IgD-negative memory B cell (primary cell): ENCODE results near the gene LIMD2. TPM values are rescaled to one million over a fixed set of nuclear protein-coding genes. Genes with fewer than 3 reads are reported as not detected.
"Not testable (repeated sequence)": the region's sequence is repeated elsewhere in the genome, so short reads cannot be mapped to it uniquely, and the experiment has no call there.

Source experiments
- H3K27ac Mint-ChIP-seq, 3 donors: one replicate each; pipeline ENCODE4 v1.8.0; 2020 to 2022; ENCODE audit warnings: mild to moderate bottlenecking in 3 of 3, mixed read lengths in 3 of 3, moderate library complexity in 1 of 3
- H3K27me3 Mint-ChIP-seq: one replicate; pipeline ENCODE4 v1.8.0; 2021; ENCODE audit warnings: mixed read lengths
- H3K36me3 Mint-ChIP-seq: one replicate; pipeline ENCODE4 v1.8.0; 2020; ENCODE audit warnings: mild to moderate bottlenecking, mixed read lengths
- H3K4me1 Mint-ChIP-seq, 3 donors: one replicate each; pipeline ENCODE4 v1.8.0; 2020 to 2022; ENCODE audit warnings: mixed read lengths in 3 of 3, mild to moderate bottlenecking in 1 of 3
- H3K4me3 Mint-ChIP-seq, 4 donors: one replicate each; pipeline ENCODE4 v1.8.0; 2020 to 2022; ENCODE audit warnings: mild to moderate bottlenecking in 4 of 4, mixed read lengths in 4 of 4, moderate library complexity in 3 of 4
- H3K9me3 Mint-ChIP-seq, 3 donors: one replicate each; pipeline ENCODE4 v1.8.0; 2020 to 2021; ENCODE audit warnings: mixed read lengths in 3 of 3, mild to moderate bottlenecking in 1 of 3
- polyA plus RNA-seq: library from polyadenylated mRNA; unstranded; fragments of 300-500 nt; fragmentation: Illumina TruSeq; gene quantifications from one replicate; pipeline ENCODE4 v1.2.3, GENCODE V29; 2021

The LIMD2 gene
- 845 TPM for polyA plus RNA-seq

DNA sequence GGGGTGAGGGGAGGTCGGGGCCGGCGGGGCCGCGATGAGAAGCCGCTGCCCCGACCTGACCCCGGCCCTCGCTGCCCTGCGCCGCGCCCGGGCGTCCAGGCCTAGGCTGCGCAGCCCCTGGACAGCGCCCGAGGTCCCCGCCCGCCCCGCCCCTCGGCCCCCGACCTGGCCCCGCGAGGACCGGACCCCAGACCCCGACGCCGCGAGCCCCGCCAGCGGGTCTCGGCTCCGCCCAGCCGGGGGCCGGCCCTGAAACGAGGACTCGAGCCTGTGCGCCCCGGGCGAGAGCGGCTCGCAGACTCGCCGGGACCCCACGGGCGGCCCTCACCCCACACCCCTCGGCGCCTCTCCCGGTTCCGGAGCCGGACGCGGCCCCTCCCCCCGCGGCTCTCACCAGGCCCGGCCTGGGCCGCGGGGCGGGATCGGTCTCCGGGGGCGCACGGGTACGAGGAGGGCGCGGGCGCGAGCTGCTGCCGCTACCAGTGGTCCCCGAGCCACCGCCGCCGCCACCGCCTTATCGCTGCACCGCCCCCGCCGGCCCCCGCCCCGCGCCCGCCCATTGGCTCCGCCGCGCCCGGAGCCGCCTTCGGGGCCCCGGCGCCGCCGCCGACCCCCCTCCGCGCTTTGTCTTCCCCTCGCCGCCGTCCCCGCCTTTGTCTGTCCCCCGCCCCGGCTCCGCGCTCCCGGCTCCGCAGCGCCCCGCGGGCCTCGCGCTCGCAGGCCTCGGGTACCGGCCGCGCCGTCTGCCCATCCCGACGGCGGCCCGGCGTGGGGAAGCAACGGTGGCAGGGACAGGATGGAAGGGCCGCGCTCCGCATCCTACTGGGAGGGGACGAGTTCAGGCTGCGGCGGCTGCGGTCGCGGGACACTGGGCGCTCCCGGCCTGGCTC, at the start of gene LIMD2:
Gene LIMD2 (minus strand): TSS at position 488 of the 890 bp plus-strand sequence. CDS start 827 bp downstream, outside the sequence.
- Mint-ChIP-seq H3K27me3 (no peaks in the 10 kb centered on the region), H3K9me3 (no peaks in the 10 kb centered on the region), H3K4me1 (peaks cover 41 to 50% (median 44%) of the 10 kb centered on the region in 3 donors), H3K36me3 (peaks cover 10% of the 10 kb centered on the region), H3K4me3 (peak within 1 kb of the TSS; percentile 93 to 100 (median 98)), H3K27ac (peak within 1 kb of the TSS; percentile 98 to 100 (median 99))

DNA sequence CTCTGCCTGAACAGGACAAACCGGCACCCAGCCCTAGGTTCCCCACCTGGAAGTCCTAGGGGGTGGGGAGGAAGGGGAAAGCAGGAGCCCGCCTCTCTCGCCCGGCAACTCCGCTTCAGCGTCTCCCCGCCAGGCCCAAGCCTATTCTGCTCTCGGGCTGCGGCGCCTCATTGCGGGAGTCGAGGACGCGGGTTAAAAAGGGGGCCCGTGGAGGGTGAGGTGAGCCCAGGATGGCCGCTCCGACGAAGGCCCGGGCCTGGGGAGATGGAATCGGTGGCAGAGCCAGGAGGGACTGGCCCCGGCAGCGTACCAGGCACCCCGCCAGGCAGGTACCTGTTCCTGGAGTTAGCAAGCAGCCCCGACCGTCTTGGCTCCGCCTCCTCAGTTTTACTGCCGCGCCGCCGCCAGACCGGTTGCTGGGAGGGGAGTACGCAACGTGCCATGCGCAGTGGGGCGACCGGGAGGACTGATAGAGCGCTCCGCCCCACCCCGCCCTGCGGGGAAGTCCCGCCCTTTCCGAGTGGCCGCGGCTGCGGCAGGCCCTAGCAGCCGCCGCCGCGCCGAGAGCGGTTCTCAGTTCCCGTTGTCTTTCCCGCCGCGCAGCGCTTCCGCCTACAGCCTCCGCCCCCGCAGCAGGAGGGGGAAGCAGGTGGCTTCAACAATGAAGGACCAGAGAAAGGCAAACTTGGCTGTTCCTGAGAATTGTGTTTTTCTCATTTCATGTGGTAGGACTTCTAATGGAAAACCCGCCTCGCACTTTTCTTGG, 41.7 kb upstream of the LIMD2 start, which contains the start of gene STRADA:
Gene STRADA (minus strand): TSS at position 392 of the 766 bp plus-strand sequence. CDS start 13,430 bp downstream, outside the sequence.
- H3K36me3 Mint-ChIP-seq, result peaks cover 5% of the 10 kb centered on the region
- H3K27ac Mint-ChIP-seq, result peak within 1 kb of the TSS; percentile 94 to 98 (median 97)
- H3K4me1 Mint-ChIP-seq, result peaks cover 15 to 23% (median 16%) of the 10 kb centered on the region in 3 donors
- peak within 1 kb of the TSS; percentile 90 to 95 (median 92) for H3K4me3 Mint-ChIP-seq
- H3K9me3 Mint-ChIP-seq, result no peaks in the 10 kb centered on the region
- no peaks in the 10 kb centered on the region for H3K27me3 Mint-ChIP-seq

DNA sequence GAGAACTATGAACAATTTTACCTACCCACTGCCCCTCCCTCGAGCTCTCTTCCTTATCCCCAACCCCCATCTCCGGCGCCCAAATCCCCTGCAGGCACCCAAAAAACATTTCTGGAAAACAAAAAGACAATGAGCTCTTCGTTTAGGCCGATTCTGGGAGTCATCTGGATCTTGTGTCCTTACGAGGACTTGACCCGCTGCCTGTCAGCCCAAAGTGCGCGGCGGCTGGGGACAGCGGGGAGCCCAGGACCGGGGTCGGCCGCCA, 41.1 kb upstream of the LIMD2 start:
- Mint-ChIP-seq H3K27me3 (no peaks in the 10 kb centered on the region), H3K4me1 (peaks cover 15 to 23% (median 16%) of the 10 kb centered on the region in 3 donors), H3K36me3 (peaks cover 3% of the 10 kb centered on the region), H3K9me3 (no peaks in the 10 kb centered on the region), H3K27ac (peak overlapping the region; percentile 94 to 98 (median 97)), H3K4me3 (peak overlapping the region; percentile 90 to 95 (median 92))

DNA sequence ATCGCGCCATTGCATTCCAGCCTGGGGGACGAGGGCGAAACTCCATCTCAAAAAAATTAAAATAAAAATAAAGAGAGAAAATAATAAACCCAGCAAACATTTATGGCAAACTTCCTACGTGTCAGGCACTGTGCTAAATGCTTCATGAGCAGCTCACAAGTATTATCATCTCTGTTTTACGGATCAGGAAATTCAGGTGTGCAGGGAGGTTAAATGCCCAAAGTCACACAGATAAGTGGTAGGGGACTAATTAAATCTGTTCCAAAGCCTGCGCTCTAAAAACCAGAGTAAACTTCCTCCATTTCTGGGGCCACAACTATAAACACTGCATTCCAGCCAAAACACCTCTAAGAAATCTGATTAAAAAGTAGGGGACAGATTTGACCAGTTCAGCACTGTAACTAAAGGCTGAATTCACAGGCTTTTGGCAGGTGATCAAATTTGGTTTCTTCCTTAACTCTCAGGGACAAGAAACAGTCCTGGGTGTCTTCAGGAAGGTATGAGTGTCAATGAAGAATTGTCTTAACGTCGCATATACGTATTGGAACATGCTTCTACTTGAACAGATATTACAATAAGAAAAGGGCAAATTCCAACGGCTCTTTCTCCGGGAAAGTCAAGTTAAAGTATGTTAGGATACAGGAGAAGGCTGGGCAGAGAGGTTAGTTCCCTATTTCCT, 40.7 kb upstream of the LIMD2 start:
- no peaks in the 10 kb centered on the region for H3K27me3 Mint-ChIP-seq
- no peaks in the 10 kb centered on the region for H3K9me3 Mint-ChIP-seq
- peak overlapping the region; percentile 90 to 95 (median 92) for H3K4me3 Mint-ChIP-seq
- peaks cover 3% of the 10 kb centered on the region for H3K36me3 Mint-ChIP-seq
- H3K4me1 Mint-ChIP-seq, result peaks cover 14 to 23% (median 15%) of the 10 kb centered on the region in 3 donors
- peak overlapping the region; percentile 94 to 98 (median 97) for H3K27ac Mint-ChIP-seq

DNA sequence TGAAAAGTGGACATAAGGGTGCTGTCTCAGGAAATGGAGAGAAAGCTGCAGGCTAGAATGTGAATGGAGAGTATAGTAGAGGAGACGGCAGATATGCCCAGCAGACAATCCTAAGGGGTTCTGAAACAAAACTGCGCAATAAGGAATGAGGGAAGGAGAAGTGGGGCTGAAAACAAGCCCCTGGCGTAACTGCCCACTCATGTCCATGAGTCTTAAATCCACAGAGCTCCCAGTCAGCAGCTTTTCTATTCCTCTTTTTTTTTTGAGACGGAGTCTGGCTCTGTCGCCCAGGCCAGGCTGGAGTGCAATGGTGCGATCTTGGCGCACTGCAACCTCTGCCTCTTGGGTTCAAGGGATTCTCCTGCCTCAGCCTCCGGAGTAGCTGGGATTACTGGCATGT, 35.8 kb upstream of the LIMD2 start:
- Mint-ChIP-seq H3K9me3 (no peaks in the 10 kb centered on the region), H3K27me3 (no peaks in the 10 kb centered on the region), H3K27ac (peak overlapping the region in 1 of 3 donors; percentile 66), H3K36me3 (peaks cover 4% of the 10 kb centered on the region), H3K4me1 (peaks cover 4 to 9% (median 8%) of the 10 kb centered on the region in 3 donors), H3K4me3 (no peak overlapping the region)

DNA sequence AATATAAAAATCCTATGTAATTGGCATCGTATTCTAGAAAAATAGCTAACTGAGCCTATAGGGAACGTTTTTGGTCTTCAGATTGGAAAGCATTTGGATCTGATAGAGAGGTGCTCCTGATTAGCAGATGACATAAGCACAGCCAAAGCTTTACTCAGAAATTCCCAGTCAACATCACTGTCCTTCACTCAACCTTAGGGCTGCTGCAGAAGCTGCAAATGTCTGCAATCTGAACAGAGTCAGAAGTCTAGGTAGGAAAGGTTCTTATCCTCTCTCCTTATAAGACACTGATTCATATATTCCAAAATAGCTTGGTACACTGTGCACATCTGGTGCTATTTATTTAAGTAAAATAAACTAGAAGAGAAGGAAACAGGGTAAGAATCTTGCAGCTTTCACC, 22.5 kb upstream of the LIMD2 start:
- Mint-ChIP-seq H3K4me1 (peaks cover 0 to 2% (median 0%) of the 10 kb centered on the region in 3 donors), H3K27me3 (no peaks in the 10 kb centered on the region), H3K4me3 (no peak overlapping the region), H3K27ac (peak overlapping the region in 1 of 3 donors; percentile 71), H3K9me3 (no peaks in the 10 kb centered on the region), H3K36me3 (peaks cover 2% of the 10 kb centered on the region)

DNA sequence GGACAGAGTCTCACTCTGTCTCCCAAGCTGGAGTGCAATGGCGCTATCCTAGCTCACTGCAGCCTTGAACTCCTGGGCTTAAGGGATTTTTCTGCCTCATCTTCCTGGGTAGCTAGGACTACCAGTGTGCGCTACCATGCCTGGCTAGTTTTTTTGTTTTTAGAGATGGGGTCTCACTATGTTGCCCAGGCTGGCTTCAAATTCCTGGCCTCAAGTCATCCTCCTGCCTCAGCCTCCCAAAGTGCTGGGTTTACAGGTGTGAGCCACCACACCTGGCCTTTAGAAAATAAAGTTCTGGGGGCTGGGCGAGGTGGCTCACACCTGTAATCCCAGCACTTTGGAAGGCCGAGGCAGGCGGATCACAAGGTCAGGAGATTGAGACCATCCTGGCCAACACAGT, 20.3 kb upstream of the LIMD2 start:
- not testable (repeated sequence) for H3K4me3 Mint-ChIP-seq

DNA sequence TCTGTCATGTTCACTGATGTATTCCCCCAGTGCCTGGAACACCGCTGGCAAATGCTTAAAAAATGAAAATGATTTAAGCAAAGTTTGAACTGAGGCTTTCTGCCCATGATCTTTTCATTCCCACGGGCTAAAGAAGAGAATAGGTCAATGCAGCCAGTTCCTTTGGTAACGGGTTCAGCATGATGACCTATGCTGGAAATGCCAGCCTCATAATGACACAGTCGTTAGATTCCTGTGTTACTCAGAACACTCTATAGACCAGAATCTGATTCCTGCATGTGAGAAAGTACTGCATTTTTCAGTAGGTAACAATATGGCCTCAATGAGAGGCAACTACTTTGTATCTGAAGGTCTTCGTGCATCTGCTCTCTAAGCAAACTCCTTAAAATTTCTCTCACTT, 19.1 kb upstream of the LIMD2 start:
- H3K27me3 Mint-ChIP-seq, result no peaks in the 10 kb centered on the region
- no peaks in the 10 kb centered on the region for H3K9me3 Mint-ChIP-seq
- H3K4me3 Mint-ChIP-seq, result no peak overlapping the region
- peaks cover 0 to 3% (median 0%) of the 10 kb centered on the region in 3 donors for H3K4me1 Mint-ChIP-seq
- H3K27ac Mint-ChIP-seq, result peak overlapping the region in 2 of 3 donors; percentile 46 to 81
- H3K36me3 Mint-ChIP-seq, result no peaks in the 10 kb centered on the region

More for the DNA sequence above, 20.3 kb upstream of the LIMD2 start:
- H3K27me3 Mint-ChIP-seq, H3K9me3 Mint-ChIP-seq, H3K27ac Mint-ChIP-seq, H3K36me3 Mint-ChIP-seq, H3K4me1 Mint-ChIP-seq: not testable (repeated sequence)

DNA sequence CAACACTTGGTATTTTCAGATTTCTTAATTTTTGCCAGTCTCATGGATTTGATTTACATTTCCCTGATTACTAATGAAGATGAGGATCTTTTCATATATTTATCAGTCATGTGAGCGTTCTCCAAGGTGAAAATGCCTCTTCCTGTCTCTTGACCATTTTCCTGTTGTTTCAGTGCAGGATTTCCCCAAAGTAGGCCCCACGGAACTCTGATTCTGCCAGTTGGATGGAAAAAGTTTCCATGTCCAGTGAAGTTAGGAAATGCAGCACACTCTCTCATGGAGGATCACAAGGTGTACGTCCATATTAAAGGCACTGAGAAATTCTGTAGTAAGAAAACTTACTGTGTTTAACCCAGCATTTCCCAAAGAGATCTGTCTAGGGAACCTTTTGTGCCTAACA, 16.5 kb upstream of the LIMD2 start:
- H3K36me3 Mint-ChIP-seq, result no peaks in the 10 kb centered on the region
- H3K27me3 Mint-ChIP-seq, result no peaks in the 10 kb centered on the region
- H3K4me3 Mint-ChIP-seq, result no peak overlapping the region
- H3K27ac Mint-ChIP-seq, result no peak overlapping the region
- H3K4me1 Mint-ChIP-seq, result peaks cover 0 to 3% (median 0%) of the 10 kb centered on the region in 3 donors
- H3K9me3 Mint-ChIP-seq, result no peaks in the 10 kb centered on the region

DNA sequence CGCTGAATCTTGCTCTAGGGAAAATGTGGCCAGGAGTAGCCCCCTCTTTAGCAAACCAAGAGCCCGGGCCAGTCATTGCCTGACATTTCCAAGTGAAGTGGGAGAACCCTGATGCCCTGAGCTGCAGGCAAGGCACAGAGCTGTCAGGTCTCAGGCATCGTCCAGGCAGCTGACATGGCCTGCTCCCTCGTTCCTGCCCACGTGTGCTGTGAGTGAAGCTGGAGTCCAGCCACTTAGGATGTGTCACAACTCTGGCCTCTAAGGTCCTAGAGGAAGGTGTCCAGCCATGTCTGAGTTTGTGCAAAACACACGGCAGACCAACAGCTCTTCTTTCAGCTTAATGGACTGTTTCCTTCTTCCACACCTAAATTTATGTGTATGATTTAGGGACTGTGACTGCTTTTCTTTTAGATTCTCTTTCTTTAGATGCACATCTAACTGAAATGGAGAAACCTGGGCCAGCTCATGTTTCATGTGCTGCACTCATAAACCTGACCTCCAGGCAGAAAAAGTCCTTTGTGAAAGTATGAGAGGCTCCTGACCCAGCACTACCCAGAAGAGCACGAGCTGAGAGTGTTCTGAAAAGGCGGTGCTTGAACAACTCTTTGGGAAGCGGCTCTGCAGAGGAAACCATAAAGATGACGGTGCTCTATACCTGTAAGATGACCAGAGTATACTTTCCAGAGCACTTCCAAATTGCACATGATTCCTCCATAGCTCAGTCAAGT, 14.8 kb upstream of the LIMD2 start:
- Mint-ChIP-seq H3K9me3 (no peaks in the 10 kb centered on the region), H3K27me3 (no peaks in the 10 kb centered on the region), H3K27ac (peak overlapping the region in 2 of 3 donors; percentile 35 to 46), H3K36me3 (no peaks in the 10 kb centered on the region), H3K4me3 (no peak overlapping the region), H3K4me1 (peaks cover 6 to 10% (median 6%) of the 10 kb centered on the region in 3 donors)

DNA sequence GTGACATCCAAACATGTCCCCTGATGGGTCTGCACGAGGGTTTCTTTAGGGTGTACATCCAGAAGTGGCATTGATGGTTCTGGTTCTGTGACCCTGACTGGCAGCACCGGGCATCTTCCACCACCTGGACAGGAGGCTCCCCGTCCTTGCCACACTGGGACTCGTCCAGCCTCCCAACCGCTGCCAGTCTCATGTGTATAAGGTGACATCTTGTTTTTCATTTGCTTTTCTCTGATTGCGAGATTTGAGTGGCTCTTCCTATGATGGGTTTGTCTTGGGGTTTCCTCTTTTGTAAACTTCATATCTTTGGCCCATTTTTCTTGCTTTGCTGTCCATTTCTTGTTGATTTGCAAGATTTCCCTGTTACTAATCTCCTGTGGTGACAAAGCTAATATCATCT, 9.2 kb upstream of the LIMD2 start:
- Mint-ChIP-seq H3K4me1 (peaks cover 28 to 40% (median 30%) of the 10 kb centered on the region in 3 donors), H3K9me3 (no peaks in the 10 kb centered on the region), H3K36me3 (peaks cover 2% of the 10 kb centered on the region), H3K4me3 (peak overlapping the region in 3 of 4 donors; percentile 12 to 32 (median 19)), H3K27ac (peak overlapping the region; percentile 73 to 87 (median 74)), H3K27me3 (no peaks in the 10 kb centered on the region)

DNA sequence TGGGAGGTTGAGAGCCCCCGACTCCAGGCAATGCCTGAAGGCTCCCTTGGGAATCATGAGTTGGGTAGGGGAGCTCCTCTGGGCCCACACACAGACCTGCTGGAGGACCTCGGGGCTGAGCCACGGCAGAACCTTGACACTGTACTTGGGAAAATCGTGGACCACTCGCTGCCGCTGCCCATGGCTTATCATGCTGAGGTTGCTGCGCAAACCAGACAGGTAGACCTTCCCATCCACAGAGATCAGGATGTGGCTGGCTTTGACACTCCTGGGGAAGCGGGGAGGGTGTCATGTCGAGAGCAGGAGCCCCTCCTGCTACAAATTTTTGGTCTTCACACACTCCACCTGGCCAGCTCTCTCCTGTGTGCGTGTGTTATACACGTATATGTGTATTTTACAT, 7.2 kb upstream of the LIMD2 start:
- peaks cover 2% of the 10 kb centered on the region for H3K36me3 Mint-ChIP-seq
- H3K27me3 Mint-ChIP-seq, result no peaks in the 10 kb centered on the region
- peak overlapping the region; percentile 67 to 100 (median 81) for H3K27ac Mint-ChIP-seq
- H3K4me3 Mint-ChIP-seq, result no peak overlapping the region
- peaks cover 40 to 57% (median 40%) of the 10 kb centered on the region in 3 donors for H3K4me1 Mint-ChIP-seq
- no peaks in the 10 kb centered on the region for H3K9me3 Mint-ChIP-seq

DNA sequence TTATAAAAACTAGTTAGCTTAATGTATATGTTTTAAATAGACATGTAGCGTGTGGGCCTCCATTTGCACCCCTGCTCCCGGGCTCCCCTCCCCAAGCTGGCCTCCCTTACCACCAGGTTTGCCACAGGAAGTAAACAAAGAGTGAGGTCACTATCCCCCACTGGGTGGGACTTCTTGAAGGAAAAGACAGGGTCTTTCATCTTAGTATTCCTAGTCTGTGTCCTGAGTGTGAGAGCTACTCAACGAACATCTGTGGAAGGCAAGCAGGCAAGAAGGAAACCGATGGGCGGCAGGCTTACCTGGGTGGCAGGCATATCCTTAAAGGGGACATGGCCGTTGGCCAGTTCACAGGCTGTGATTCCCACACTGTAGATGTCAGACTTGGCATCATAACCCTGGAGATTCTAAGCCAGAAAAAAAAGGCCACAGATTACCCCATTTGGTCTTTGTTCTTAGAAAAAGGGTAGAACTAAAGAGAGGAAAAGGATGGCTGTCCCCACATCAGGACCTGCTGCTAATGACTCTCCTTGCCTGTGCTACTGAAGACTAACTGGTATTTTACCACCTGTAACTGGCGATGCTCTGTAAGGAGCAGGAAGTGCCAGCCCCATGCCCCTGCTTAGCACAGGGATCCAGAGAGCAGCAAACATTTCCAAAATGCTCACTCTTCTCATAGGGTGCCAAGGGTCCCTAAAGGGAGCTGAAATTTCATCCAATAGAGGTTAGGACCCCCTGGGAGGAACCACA, 6.6 kb upstream of the LIMD2 start:
- no peaks in the 10 kb centered on the region for H3K27me3 Mint-ChIP-seq
- H3K9me3 Mint-ChIP-seq, result no peaks in the 10 kb centered on the region
- H3K27ac Mint-ChIP-seq, result peak overlapping the region; percentile 92 to 100 (median 97)
- peak overlapping the region in 2 of 4 donors; percentile 46 to 75 for H3K4me3 Mint-ChIP-seq
- peaks cover 42 to 59% (median 46%) of the 10 kb centered on the region in 3 donors for H3K4me1 Mint-ChIP-seq
- H3K36me3 Mint-ChIP-seq, result peaks cover 3% of the 10 kb centered on the region
